GF-D8 (cell line): Measurements from ENCODE around the gene L3HYPDH.

Experiments used
- DNase-seq: peaks from one replicate; lab custom pipeline; 2025; lab: John Stamatoyannopoulos, UW

Gene L3HYPDH

GRCh38 chr14:59483819-59484638 lies at the start of gene L3HYPDH, which contains the start of gene JKAMP:
TSS of gene L3HYPDH (minus strand) at chr14:59484408. CDS start at chr14:59484316, 92 bp downstream.
TSS of gene JKAMP (plus strand) at chr14:59484517. CDS start at chr14:59484590, 73 bp downstream.
- DNase-seq, result peak; percentile 80

- no peak for DNase-seq
Observed at GRCh38 chr14:59532419-59532818, 48.2 kb upstream of the L3HYPDH start.

GRCh38 chr14:59530349-59530748 lies 46.1 kb upstream of the L3HYPDH start:
- no peak for DNase-seq

DNA sequence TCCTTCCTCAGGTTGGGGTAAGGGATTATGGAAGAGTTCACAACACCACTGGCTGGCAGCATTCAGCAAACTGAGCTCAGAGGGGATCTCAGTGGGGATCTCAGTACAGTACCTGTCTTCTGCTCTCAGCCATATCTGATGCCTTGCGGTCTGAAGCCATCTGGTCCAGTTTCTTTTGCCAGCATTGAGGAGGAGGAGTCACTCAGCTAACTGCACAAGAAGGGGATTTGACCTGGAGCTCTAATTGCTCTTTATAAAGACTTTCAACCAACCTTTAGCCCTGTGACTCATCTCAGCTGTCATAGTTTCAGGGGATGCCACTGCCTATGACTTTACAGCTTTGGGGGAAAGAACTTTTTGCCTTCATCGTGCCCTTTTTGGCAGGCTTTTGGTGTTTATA lies 45.0 kb upstream of the L3HYPDH start:
- DNase-seq, result no peak

GRCh38 chr14:59520224-59520623 lies 36.0 kb upstream of the L3HYPDH start:
- DNase-seq, result no peak

- DNase-seq, result no peak
Observed at GRCh38 chr14:59511916-59512575, 27.8 kb upstream of the L3HYPDH start.

- no peak for DNase-seq
Observed at GRCh38 chr14:59510966-59511365, 26.8 kb upstream of the L3HYPDH start.

GRCh38 chr14:59510001-59510400 lies 25.8 kb upstream of the L3HYPDH start:
- DNase-seq, result no peak

GRCh38 chr14:59509101-59509500 lies 24.9 kb upstream of the L3HYPDH start:
- DNase-seq, result no peak

DNA sequence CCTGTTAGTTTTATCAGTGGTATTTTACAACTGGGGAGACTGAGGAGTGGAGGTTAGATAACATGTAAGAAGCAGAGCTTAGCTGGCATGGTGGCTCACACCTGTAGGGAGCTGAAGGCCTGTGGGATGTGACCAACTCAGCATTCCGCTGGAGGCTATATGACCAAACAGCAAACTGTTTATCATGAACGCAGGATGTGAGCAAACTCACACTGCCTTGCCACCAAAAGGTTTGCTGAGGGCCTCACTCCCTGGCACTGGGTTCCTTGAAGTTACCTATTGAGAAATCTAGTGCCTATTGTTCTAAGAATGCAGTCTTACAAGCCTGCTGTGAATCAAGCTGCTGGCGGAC lies 23.5 kb upstream of the L3HYPDH start:
- no peak for DNase-seq

GRCh38 chr14:59507063-59507751 lies 23.0 kb upstream of the L3HYPDH start:
- DNase-seq, result no peak

DNA sequence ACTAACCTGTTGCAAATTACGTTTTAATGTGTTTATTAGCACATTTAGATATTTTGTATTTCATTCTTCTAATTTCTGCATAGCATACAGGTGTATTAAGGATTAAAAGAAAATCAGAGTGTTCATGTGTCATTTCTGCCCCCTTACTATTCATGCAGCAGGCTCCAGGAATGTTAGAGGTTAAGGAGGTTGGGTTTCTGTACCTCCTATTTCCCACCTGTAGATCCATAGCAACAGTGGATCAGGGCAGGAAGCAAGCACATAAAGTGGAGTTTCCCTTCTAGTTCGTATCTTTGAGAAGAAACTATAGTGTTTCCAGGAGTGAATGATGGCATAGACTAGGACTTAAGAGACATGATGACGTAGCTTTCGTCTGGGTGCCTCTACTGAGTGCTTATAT lies 19.0 kb upstream of the L3HYPDH start:
- no peak for DNase-seq

DNA sequence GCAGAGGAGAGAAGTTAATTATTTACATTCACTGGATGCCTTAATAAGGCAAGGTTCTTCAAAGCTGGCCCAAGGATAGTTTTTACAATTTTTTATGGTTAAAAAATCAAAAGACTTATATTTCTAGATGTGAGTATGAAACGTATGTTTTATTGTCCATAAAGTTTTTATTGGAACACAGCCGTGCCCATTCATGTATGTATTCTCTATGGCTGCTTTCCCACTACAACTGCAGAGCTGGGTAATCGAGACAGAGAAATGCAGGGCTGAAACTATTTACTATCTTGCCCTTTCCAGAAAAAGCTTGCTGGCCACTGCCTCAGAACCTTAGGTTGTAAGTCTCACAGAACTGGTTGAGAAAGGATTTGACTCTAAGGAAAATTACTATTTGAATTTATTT lies 16.5 kb upstream of the L3HYPDH start:
- DNase-seq, result no peak

DNA sequence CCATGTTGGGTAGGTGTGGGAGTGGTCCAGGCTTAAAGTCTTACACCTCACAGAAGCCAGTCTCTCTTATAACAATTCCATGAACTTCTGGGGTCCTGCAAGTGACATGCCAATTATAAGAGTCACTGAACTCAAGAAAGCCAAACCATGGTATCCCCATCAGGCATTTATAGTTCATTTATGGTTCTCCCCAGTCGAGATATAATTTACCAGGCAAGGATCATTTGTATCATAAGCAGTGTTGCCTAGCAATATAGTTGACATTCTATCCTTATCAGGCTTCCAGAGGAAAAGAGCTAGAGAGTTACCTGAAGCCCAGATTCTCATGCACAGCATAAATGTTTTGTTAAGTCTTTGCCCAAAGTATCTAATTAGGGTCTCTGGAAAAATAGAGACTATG lies 8.2 kb upstream of the L3HYPDH start:
- DNase-seq, result no peak

- DNase-seq, result no peak
Observed at GRCh38 chr14:59490756-59491155, 6.5 kb upstream of the L3HYPDH start.

DNA sequence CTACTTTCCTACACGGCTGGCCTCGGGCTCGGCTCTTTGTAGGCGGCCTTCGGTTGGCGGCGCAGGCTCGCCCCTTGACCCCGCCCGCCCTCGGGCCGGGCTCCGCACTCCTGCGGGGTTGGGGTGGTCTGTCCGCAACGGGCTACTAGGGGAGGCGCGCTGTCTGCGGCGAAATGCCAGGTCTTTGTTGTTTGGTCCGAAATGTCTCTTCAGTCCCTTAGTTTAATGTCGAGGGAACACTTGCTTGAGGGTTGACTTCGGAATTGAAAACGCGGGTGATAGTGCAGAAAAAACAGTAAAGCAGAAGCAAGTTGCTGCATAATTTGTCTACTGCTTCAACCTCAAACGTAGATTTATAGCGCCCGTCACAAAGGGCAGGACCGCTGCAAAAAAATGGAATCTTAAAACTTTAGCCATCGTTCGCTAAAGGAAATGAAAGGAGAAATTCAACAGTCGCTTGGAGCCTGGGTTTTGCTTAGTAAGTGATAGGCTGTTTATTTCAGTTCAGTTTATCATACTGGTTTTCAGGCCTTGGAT lies 499 bp upstream of the L3HYPDH start:
- DNase-seq, result peak; percentile 46

DNA sequence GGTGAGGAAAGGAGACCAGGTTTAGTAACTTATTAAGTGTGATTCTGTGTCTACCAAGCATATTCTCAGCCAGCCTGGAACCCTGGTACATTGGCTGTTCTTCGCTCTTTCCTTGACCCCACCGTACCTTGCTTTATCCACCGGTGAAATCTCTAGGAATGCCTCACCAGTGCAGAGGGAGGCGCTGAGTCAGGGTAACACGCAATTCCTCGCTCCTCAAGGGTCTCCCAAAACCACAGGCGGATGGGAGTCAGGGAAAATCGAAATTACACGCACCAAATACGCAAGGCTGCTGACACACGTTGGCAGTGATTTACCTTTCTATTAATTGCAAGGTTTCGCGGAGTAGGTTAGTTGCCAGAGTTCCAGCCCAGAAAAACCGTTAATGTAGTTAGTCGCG lies 845 bp downstream of the L3HYPDH start:
- no peak for DNase-seq

GRCh38 chr14:59482541-59483331 lies 1.5 kb downstream of the L3HYPDH start:
- no peak for DNase-seq

DNA sequence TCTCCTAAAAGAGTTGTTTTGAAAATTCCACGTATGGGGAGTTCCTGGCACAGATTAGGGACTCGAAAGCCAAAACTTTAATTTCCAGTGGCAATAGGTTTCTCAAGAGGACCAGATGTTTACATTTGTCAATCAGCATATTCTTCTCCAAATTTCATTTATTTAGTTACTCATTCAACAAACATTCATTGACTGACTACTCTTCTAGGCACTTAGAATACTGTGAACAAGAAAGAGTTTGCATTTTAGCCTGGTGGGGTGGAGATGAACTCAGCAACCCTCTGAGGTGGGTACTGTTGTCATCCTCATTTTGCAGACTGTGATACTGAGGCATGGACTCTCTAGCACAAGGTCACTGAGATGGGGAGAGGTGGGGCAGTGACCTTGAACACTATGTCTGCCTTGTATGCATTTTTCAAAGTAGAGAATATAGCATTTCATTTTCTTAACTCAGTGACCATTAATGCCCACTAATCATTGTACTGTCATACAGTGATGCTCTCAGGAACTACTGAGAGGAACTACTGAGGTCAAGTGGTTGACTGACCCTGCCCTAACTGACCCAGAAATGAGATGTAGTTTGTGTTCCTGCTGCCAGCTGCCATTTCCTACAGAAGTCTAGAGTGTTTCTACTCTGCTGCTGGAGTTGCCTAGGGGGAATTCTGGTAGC lies 2.2 kb downstream of the L3HYPDH start:
- DNase-seq, result no peak

GRCh38 chr14:59481407-59481806 lies 2.8 kb downstream of the L3HYPDH start:
- DNase-seq, result no peak

- no peak for DNase-seq
Observed at GRCh38 chr14:59480166-59480565, 4.0 kb downstream of the L3HYPDH start.
